HG02840 (cell line): Measurements from ENCODE around the gene SRPK3.
"Not testable (repeated sequence)": the region's sequence is repeated elsewhere in the genome, so short reads cannot be mapped to it uniquely, and the experiment has no call there.

Source experiments
- ATAC-seq: cut with Tn5 transposase; IDR thresholded peaks from one replicate; pipeline ENCODE4 v1.9.1; 2021; ENCODE audit warnings: mild to moderate bottlenecking, moderate library complexity, moderate number of reproducible peaks; ENCODE audit not compliant: unreplicated experiment, low FRiP score

Gene SRPK3

DNA sequence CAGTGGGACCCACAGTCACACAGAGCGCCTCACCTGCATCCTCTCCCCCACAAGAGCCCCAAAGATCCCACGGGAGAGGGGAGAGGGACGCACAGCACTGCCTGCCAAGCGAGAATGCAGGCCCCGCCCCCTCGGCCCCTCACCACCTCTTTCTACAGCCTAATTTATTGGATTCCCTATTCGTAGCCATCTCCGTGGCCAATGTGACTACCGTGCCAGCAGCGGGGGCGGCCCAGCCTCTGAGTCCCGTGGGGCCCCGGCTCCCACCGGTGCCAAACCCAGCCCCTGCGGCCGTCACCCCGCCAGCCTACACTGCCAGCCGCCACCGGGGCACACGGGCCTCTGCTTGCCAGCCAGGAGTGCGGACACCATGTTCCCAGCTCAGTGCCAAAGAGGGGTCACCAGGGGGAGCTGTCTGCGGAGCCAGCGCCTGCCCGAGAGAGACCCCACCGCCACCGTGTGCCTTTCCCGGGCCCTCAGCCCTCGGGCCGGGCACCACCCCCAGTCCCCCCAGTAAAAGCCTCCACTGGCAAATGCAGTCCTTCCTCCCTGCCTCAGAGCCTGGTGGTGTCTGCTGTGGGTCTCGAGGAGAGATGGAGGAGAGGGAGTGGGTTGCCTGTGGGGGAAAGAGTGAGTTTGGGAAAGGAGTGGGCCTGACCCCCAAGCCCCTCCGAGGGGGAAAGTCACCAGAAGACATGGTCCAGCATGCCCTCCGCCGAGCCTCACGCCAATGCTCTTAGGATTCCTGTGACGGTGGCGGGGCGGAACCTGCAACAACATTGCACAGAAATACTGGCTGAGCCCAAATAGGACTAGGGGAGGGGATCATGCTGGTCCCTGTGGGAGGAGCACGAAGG is 36.4 kb upstream of the SRPK3 start:
- ATAC-seq, result no peak

DNA sequence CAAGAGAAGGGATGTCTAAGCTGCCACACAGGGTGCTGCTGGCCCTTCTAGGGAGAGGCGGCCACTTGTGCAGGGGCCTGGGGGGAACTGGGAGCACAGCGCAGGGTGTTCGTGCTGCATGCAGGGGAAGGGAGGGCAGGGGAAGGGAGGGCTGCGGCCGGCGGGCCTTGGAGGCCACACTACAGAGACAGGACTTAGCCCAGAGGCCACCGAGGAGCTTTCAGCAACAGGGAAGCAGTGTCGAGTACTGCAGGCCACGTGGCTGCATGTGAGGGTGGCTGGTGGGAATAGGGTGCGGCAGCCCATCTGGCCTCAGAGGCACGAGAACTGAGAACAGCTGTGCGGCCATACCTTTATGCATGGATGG is 35.8 kb upstream of the SRPK3 start:
- not testable (repeated sequence) for ATAC-seq

DNA sequence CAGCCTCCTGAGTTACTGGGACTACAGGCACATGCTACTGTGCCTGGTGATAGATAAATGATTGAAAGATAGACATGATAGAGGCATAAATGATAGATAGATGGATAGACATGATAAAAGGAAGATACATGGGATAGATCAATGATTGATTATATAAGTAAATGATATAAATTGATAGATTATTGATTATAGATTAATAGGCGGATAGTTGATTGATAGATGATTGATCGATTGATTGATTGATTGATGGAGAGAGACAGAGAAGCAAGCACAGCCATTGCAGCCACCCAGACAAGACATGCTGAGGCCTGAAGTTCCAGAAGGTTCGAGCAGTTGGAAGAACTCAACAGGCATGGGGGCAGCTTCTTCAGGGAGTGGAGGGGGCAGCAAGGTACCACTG is 34.5 kb upstream of the SRPK3 start:
- no peak for ATAC-seq

DNA sequence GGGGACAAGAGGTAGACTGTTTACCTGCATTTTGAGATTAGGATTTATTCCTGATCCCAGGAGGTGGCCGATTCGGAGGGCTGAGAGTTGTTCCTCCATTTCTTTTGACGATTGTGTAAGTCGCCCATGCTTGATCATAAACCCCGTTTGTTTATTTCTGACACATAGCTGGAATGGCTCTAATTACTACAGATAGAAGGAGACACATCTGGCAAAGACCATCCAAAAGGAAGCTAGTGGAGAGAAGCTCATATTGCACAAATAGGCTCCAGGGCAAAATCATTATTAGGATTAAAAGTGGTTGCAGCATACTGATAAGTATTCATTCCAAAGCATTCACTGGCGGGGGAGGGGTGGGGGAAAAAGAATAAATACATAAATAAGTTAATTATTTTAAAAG is 33.9 kb upstream of the SRPK3 start:
- not testable (repeated sequence) for ATAC-seq

DNA sequence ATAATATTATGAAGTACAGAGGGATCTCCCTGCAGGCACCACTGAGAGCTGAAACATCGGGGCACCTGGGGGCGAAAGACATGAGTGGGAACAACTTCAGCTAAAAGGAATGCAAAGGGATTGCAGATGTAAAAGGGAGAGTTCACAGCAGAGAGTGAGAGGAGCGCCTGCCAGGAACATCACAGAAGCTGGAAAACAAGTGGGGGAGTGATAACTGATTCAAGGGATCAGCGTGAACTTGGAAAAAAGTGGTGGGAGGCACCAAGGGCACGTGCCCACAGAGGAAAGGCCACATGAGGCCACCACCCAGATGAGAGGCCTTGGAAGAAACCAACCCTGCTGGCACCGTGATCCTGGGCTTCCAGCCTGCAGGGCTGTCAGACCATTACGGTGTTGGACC is 31.8 kb upstream of the SRPK3 start:
- not testable (repeated sequence) for ATAC-seq

DNA sequence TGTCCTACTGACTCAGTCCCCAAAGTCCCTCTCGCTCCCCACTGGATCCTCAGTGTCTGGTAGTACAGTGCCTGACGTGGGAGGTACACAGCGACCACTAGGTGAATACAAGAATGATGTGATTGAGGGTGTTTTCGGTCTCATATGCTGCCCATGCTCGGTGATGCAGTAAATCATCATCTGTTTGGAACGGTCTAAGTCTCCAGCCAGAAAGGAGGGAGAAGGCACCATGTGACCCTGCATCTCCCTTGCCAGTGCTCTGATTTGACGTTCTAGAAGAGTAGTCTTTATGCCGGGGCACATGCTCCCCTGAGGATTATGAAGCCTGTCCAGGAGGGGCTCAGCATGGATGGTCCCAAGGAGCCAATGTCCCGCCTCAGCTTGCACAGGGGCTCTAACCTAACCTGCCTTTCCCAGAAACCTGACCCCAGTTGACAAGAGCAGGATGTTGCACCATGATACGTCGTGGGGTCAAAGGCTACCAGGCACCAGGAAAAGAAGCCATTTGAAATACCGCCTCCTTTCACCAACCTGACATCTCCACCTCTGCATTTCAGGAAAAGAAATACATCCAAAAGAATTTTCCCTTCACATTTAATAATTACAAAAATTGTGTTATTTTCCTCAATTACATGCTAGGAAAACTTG is 30.6 kb upstream of the SRPK3 start:
- no peak for ATAC-seq

DNA sequence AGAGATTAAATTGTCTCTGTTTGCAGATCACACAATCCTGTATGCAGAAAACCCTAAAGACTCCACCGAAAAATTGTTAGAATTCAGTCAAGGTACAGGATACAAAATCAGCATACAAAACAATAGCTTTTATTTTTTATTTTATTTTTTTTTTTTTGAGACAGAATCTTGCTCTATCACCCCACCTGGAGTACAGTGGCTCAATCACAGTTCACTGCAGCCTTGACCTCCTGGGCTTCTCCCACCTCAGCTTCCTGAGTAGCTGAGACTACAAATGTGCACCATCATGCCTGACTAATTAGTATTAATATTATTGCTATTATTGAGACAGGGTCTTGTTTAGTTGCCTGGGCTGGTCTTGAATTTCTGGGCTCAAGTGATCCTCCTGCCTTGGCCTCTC is 25.7 kb upstream of the SRPK3 start:
- ATAC-seq, result no peak

DNA sequence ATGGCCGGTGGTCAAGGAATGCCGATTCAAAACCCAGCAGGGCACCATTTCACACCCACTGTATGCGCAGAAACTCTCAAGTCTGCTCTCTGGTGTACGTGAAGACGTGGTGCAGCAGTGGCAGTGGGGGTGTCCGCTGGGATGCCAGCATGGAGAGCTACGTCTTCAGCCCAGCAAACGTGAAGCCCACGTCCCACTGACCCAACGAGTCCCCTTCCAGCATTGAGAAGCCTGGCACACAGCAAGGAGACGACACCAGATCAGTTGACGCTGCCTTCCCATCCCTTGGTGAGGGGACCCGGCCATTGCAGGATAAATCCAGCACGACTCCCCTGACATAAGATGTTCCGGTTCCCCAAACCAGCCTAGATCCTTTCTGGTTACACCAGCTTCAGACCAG is 19.0 kb upstream of the SRPK3 start:
- no peak for ATAC-seq

DNA sequence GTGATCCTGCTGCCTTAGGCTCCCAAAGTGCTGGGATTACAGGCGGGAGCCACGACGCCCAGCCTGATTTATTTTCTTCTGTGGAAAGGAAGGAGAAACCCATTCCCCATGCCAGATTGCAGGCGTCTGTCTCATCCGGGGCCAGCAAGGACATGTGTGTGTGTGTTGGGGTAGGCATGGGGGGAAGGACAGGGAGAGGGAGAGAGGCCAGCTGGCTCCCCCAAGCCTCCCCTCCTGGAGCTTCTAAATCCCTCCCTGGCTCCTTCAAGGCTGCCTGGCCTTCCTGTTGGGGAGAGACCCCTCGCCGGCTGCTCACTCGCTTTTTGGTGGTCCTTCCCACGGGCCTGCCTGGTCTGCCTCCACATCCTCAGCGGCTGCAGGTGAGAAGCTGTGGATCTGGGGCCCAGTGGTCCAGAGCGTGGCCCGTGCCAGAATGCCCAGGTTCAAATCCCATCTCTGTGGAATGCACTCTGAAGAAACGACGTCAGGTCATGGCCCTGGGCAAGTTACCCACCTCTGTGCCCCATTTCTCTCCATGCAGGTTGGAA is 18.1 kb upstream of the SRPK3 start:
- no peak for ATAC-seq

DNA sequence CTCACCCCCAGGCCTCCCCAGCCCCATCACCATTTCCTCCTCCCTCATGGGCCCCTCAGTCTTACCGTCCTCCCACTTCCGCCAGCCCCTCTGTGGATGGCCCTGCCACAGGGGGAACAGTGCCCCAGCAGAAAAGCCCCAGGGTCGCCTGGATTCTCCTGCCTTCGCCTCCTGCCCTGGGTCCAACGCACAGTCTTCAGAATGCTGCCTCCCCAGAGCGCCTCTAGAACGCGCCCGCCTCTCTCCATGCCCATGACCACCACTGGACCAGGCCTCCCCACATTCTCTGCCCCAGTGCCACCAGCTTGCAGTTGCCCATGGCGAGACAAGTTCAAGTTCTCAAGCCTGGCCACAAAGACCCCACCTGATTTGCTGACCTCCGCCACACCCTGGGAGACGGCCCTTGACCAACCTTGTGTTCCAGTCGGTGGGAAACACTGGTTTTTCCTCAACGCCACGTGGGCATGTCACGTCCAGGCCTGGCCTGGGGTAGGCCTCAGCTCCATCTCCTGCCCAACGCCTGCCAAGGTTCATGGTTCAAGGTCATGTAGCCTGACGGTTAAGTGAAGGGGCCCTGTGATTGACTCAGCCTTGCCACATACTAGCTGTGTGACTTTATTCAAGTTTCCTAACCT is 17.4 kb upstream of the SRPK3 start:
- ATAC-seq, result no peak

DNA sequence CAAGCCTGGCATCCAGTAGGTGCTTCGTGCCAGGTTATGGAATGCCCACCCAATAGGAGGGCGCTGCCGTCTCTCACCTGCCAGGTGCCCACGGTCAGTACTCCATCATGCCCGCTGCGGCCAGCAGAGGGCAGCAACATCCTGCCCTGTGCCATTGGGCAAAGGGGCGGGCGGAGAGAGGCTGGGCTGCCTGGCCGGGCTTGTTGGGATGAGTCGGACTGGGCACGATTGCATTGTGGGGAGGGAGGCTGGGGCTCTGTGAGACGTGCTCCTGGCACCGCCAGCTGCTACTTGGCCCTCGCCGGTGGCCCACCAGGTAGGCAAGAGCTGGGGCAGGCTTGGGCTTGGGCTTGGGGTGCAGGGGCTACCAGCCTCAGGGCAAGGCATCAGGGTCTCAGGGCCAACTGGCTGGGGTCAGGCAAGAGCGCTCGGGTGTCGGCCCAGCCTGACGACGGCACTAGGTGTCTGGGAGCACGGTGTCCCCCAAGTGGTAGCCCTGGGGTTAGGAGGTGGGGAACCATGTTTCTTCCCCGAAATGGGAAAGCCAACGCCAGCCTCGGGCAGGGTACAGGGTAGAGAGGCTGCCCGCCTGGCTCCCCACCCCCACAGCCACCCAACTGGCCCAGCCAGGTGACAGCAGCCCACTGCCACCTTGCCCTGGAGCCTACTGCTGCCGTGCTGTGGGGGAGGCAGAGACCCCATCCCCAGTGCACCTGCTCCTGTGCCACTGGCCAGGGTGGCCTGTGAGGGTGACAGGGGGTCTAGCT is 16.7 kb upstream of the SRPK3 start, which contains the start of gene PLXNB3:
TSS of gene PLXNB3 (plus strand) at position 261 of the 767 bp plus-strand sequence. CDS start 1,287 bp downstream, outside the sequence.
- no peak for ATAC-seq

DNA sequence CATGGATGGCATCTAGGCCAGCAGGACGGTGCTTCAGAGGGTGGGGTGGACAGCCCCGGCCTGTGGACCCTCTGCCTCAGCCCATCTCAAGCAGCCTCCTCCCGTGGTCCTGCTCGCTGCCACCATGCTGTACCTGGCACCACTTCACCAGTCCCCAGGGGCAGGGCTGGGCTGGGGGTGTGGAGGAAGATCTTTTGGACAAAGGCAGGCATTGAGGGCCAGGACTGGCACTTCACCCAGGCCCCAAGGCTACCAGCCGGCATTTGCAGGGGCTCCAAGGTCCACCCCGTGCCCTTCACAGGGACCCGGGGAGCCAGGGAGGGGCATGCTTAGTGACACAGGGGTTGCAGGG is 16.1 kb upstream of the SRPK3 start:
- no peak for ATAC-seq

DNA sequence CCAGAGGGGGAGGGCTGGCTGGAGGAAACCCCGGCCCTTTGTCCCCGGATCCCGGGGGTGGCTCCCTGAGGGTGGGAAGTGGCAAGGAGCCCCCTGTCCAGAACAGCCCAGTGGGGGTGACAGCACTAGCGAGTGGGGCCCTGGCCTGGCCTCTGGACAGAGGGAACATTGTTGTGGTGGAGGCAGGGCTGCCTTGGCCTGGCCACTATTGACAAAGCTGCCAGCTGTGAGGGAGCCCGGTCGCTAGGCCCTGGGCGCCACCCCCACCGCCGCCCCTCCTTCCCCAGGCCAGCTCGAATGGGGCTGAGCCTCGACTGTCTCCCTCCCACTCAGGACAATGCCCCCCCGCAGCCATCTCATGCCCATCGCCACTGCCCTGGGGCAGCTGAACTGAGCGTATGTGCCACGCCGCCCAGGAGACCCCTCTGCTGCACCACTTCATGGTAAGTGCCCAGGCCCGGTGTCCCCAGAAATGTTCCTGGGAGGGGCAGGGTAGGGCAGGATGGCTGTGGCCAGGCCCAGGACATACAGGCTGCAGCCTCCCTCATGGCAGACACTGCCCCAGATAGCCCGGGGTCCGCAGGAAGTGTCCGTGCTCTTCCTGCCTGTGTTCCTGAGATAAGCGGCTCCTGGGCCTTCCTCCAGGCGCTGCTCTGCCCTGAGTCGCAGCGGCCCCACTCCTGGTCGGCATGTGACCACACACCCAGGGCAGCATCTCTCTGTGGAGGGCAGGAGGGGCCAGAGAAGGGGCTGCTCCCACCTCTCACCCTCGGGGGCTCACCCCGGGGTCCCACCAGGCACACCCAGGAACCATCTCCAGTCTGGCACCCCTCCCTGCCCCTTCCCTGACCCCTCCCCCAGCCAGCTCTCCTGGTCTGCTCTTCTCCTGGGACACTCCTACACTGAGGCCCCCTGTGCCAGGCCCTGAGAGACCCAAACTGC is 15.4 kb upstream of the SRPK3 start:
- ATAC-seq, result no peak

DNA sequence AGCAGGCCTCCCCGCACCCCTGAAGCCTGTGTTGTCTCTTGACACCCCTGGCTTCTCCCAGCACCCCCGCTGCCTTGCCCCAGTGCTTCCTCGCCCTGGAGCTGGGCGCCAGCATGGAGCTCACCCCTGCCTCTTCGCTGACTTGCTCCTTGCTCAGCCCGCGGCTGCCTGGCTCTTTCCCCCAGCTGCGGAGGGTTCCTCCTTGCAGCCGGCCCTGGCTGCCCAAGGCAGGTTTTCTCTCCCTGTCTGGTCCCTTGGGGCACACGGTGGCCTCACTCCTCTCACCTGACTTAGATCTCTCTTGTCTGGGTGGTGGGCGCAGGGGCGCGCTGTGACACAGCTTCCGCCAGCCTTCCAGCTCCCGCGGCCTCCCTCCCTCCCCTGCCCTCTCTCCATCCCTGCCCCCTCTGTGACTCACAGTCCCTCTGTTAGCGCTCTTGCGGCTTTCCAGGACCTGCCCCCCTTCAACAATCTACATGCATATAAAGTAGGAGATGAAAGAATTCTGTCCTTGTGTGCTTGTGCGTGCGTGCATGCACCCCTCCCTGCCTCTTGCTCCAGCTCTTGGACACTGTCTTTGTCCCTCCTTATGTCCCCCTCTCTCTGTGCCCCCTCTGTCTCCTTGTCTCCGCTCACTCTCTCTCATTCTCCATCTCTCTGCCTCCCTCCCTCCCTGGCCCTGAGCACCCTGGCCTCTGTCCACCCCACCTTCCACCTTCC is 14.6 kb upstream of the SRPK3 start:
- ATAC-seq, result no peak

DNA sequence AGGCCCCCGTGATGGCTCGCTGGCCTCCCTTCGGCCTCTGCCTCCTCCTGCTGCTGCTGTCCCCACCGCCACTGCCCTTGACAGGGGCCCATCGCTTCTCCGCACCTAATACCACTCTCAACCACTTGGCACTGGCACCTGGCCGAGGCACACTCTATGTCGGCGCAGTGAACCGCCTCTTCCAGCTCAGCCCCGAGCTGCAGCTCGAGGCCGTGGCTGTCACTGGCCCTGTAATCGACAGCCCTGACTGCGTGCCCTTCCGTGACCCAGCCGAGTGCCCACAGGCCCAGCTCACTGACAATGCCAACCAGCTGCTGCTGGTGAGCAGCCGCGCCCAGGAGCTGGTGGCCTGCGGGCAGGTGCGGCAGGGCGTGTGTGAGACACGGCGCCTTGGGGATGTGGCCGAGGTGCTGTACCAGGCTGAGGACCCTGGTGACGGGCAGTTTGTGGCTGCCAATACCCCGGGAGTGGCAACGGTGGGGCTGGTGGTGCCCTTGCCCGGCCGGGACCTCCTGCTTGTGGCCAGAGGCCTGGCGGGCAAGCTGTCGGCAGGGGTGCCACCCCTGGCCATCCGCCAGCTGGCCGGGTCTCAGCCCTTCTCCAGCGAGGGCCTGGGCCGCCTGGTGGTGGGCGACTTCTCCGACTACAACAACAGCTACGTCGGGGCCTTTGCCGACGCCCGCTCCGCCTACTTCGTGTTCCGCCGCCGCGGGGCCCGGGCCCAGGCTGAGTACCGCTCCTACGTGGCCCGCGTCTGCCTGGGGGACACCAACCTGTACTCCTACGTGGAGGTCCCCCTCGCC is 13.8 kb upstream of the SRPK3 start:
- ATAC-seq, result no peak

DNA sequence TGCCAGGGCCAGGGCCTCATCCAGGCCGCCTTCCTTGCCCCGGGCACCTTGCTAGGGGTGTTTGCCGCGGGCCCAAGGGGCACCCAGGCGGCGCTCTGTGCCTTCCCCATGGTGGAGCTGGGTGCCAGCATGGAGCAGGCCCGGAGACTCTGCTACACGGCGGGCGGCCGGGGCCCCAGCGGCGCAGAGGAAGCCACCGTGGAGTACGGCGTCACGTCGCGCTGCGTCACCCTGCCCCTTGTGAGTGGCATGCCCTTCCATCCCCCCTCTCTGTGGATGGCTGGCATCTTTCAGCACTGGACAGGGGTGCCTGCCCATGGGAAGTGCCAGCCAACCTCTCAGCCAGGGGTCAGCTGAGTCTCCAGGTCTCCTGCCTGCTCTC is 13.2 kb upstream of the SRPK3 start:
- no peak for ATAC-seq

DNA sequence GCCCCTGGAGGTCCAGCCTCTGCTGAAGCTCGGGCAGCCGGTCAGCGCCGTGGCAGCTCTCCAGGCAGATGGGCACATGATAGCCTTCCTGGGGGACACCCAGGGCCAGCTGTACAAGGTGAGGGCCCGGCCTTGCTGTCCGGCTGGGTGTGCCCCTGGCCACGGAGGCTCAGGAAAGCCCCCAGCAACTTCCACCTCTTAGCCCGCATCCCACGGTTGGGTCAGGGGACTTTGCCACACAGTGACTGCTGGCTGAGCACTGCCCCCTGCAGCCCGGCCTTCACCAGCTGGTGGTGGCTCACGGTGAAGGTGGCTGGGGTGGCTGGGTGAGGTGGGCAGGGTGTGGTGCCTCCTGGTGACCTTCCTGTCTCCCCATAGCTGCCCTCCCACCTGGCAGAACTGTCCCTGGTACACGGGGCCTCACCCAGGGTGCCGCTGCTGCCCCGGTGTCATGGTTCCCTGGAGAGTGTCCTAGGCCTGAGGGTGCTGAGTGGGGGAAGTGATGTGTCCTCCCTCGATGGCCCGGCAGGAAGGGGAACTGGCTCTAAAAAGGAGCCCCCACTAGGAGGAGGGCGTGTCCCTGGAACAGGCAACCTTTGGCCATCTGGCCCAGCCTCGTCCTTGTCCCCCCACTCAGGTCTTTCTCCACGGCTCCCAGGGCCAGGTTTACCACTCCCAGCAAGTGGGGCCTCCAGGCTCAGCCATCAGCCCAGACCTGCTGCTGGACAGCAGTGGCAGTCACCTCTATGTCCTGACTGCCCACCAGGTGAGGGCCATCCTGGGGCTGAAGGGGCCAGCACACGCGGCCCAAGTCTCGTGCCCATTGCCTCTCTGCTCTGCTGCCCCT is 12.3 kb upstream of the SRPK3 start:
- no peak for ATAC-seq
